Left ventricle myocardium inferior (tissue), 1 donor: ENCODE measurements around the gene ZNF831. TPM values are rescaled to one million over a fixed set of nuclear protein-coding genes. Genes with fewer than 3 reads are reported as not detected.

Experiments
- DNase-seq: peaks from one replicate; pipeline ENCODE4 v3.0.0-alpha.2; 2020
- H3K27ac ChIP-seq: fragments of 200-600 bp; replicated peaks from 2 replicates; pipeline ENCODE4 v1.8.0; 2021
- H3K27me3 ChIP-seq: fragments of 200-600 bp; 2 replicates; pipeline ENCODE4 v1.8.0; 2021; ENCODE audit warnings: low read depth
- H3K36me3 ChIP-seq: fragments of 200-600 bp; 2 replicates; pipeline ENCODE4 v1.8.0; 2021
- H3K4me1 ChIP-seq: fragments of 200-600 bp; 2 replicates; pipeline ENCODE4 v1.8.0; 2021
- H3K4me3 ChIP-seq: fragments of 200-600 bp; 2 replicates; pipeline ENCODE4 v1.8.0; 2021; ENCODE audit warnings: mild to moderate bottlenecking, moderate library complexity
- H3K9me3 ChIP-seq: fragments of 200-600 bp; replicated peaks from 2 replicates; pipeline ENCODE4 v1.8.0; 2021
- CTCF ChIP-seq: fragments of 200-600 bp; IDR thresholded peaks from 2 replicates; pipeline ENCODE4 v1.8.0; 2021; ENCODE audit warnings: antibody characterized with exemption, mild to moderate bottlenecking, borderline replicate concordance
- intact Hi-C: fragments of 100-400 bp; cut with micrococcal nuclease; formaldehyde crosslinking; loops from one replicate; pipeline ENCODE4 v1.11.0; 2022
- total RNA-seq: library from RNA; stranded (reverse); fragmentation: NEBNext Ultra II Directional; extraction: Animal tissue kit (Norgen Biotek cat#: 25700); gene quantifications from one replicate; pipeline ENCODE4 v1.2.1, GENCODE V29; 2021
- donor health status: DM: no; HTN: yes; CAD: no; lungs with severe emphysema.

ZNF831 gene
- total RNA-seq, 1 donor from 2014 or later = 0.05 TPM

GRCh38 chr20:59270380-59270779, 106.8 kb downstream of the ZNF831 start:
- Histone ChIP-seq H3K4me1 (no peaks in the 10 kb centered on the region), H3K9me3 (no peaks in the 10 kb centered on the region), H3K36me3 (no peaks in the 10 kb centered on the region), H3K27me3 (peaks cover 99% of the 10 kb centered on the region), H3K4me3 (no peak overlapping the region), H3K27ac (no peak overlapping the region)
- intact Hi-C loops = no loop called here
- DNase-seq = no peak
- no peak for TF ChIP-seq CTCF

- H3K4me1 ChIP-seq = no peaks in the 10 kb centered on the region
- no peak overlapping the region for H3K27ac ChIP-seq
- intact Hi-C loops = no loop called here
- DNase-seq = no peak
- no peaks in the 10 kb centered on the region for H3K36me3 ChIP-seq
- peaks cover 100% of the 10 kb centered on the region for H3K27me3 ChIP-seq
- no peak for TF ChIP-seq CTCF
- no peak overlapping the region for H3K4me3 ChIP-seq
- no peaks in the 10 kb centered on the region for H3K9me3 ChIP-seq
These were observed 110.2 kb downstream of the ZNF831 start for GRCh38 chr20:59273739-59274357.

GRCh38 chr20:59276938-59277337, 113.3 kb downstream of the ZNF831 start:
- Histone ChIP-seq H3K4me1 (no peaks in the 10 kb centered on the region), H3K27ac (no peak overlapping the region), H3K27me3 (peaks cover 90% of the 10 kb centered on the region), H3K4me3 (no peak overlapping the region), H3K9me3 (no peaks in the 10 kb centered on the region), H3K36me3 (no peaks in the 10 kb centered on the region)
- no peak for TF ChIP-seq CTCF
- DNase-seq = no peak
- intact Hi-C loops = no loop called here

- Histone ChIP-seq H3K27ac (no peak overlapping the region), H3K4me3 (no peak overlapping the region), H3K9me3 (no peaks in the 10 kb centered on the region), H3K27me3 (peaks cover 57% of the 10 kb centered on the region), H3K4me1 (no peaks in the 10 kb centered on the region), H3K36me3 (no peaks in the 10 kb centered on the region)
- no peak for TF ChIP-seq CTCF
- intact Hi-C loops = no loop called here
- DNase-seq = no peak
These were observed 120.8 kb downstream of the ZNF831 start for GRCh38 chr20:59284470-59284869.

- H3K9me3 ChIP-seq = no peaks in the 10 kb centered on the region
- intact Hi-C loops = no loop called here
- no peak for DNase-seq
- H3K27ac ChIP-seq = no peak overlapping the region
- H3K36me3 ChIP-seq = no peaks in the 10 kb centered on the region
- H3K4me3 ChIP-seq = no peak overlapping the region
- no peak for TF ChIP-seq CTCF
- peaks cover 59% of the 10 kb centered on the region for H3K27me3 ChIP-seq
- H3K4me1 ChIP-seq = no peaks in the 10 kb centered on the region
These were observed 126.4 kb downstream of the ZNF831 start for GRCh38 chr20:59289994-59290393.
